RWPE2 (cell line): ENCODE data around the gene KLHDC9.
A peak's percentile ranks its signal among the peaks of the same experiment; 100 is the strongest.

Experiments used
- ATAC-seq: fragments of 200-7000 bp; cut with Tn5 transposase; 3 replicates; pipeline ENCODE4 v1.9.1; 2021; ENCODE audit warnings: low read depth
- DNase-seq: peaks from one replicate; pipeline ENCODE4 v3.0.0-alpha.2; 2020; ENCODE audit warnings: low spot score
- H3K27ac ChIP-seq: fragments of 450-650 bp; 2 replicates; pipeline ENCODE4 v1.5.1; 2017; ENCODE audit warnings: mild to moderate bottlenecking; ENCODE audit not compliant: poor library complexity, severe bottlenecking
- H3K27me3 ChIP-seq: fragments of 250-450 bp; sonication (Bioruptor Pico); 2 replicates; pipeline ENCODE4 v1.5.1; 2021; ENCODE audit warnings: mild to moderate bottlenecking, moderate library complexity; ENCODE audit not compliant: insufficient read depth, poor library complexity, severe bottlenecking
- H3K36me3 ChIP-seq: fragments of 250-450 bp; sonication (Bioruptor Pico); 2 replicates; pipeline ENCODE4 v1.5.1; 2020; ENCODE audit warnings: low read depth, mild to moderate bottlenecking, moderate library complexity
- H3K4me1 ChIP-seq: fragments of 250-450 bp; sonication (Bioruptor Pico); 2 replicates; pipeline ENCODE4 v1.5.1; 2021; ENCODE audit warnings: mild to moderate bottlenecking, moderate library complexity; ENCODE audit not compliant: insufficient read depth, poor library complexity, severe bottlenecking
- H3K4me3 ChIP-seq: fragments of 250-450 bp; sonication (Bioruptor Pico); 2 replicates; pipeline ENCODE4 v1.5.1; 2021; ENCODE audit warnings: mild to moderate bottlenecking, moderate library complexity; ENCODE audit not compliant: severe bottlenecking
- H3K9me3 ChIP-seq: fragments of 250-450 bp; sonication (Bioruptor Pico); 2 replicates; pipeline ENCODE4 v1.5.1; 2021; ENCODE audit warnings: mild to moderate bottlenecking, moderate library complexity; ENCODE audit not compliant: severe bottlenecking
- CTCF ChIP-seq: fragments of 450-650 bp; IDR thresholded peaks from one replicate; pipeline ENCODE4 v1.5.1; 2017; ENCODE audit warnings: mild to moderate bottlenecking, moderate library complexity; ENCODE audit not compliant: poor library complexity, severe bottlenecking

The KLHDC9 gene

DNA sequence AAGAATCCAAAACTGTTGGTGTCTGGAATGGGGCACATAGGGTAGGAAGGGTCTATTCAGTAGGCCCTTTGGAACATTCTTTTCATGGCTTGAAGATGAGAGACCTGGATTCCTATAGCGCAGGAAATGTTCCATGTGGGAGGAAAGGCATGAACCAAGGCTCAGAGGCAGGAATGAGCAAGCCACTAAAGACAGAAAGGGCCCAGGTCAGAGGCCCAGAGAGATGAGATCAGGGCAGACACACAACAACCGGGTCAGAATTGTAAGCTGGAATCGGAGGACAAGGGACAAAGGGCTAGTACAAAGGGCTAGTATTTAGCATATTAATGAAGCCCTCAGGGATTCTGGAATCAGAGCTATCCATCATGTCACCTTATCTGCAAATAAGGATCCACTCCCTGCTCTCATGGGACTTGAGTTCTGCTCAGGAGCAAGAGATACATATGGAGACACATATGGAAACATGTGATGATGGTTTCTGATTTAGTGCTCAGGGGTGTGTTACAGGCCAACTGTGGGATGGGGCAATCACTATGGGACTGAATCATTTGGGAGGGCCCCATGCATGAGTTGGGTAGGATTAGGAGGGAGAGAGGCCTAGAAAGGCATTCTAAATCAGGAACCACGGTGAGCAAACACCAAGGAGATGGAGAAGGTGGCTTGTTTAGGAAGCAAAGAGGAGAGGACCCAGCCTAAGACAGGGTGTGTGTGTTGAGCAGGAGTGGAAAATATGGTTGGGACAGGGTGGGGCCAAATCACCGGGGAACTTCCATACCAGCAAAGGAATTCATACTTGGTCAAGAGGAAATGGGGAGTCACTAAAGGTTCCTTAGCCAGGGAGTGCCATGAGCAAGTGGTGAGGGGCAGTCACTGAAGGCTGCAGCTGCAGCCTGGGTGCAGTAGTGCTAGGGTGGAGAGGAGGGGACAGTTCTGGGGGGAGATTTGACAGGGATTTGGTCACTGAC is 17.4 kb upstream of the KLHDC9 start:
- ATAC-seq (no peak), DNase-seq (no peak)
- H3K4me1 ChIP-seq = peaks cover 38% of the 10 kb centered on the region
- H3K4me3 ChIP-seq = no peak overlapping the region
- no peaks in the 10 kb centered on the region for H3K9me3 ChIP-seq
- no peaks in the 10 kb centered on the region for H3K36me3 ChIP-seq
- H3K27me3 ChIP-seq = no peaks in the 10 kb centered on the region
- TF ChIP-seq CTCF = no peak
- H3K27ac ChIP-seq = peak overlapping the region; percentile 20

GRCh38 chr1:161081519-161081918 is 16.6 kb upstream of the KLHDC9 start:
- no peak for DNase-seq
- TF ChIP-seq CTCF = no peak
- H3K27ac ChIP-seq = peak overlapping the region; percentile 20

GRCh38 chr1:161082483-161082882 is 15.7 kb upstream of the KLHDC9 start:
- TF ChIP-seq CTCF = no peak
- H3K27ac ChIP-seq = peak overlapping the region; percentile 69
- H3K4me1 ChIP-seq = peaks cover 37% of the 10 kb centered on the region
- DNase-seq (no peak), ATAC-seq (no peak)
- no peak overlapping the region for H3K4me3 ChIP-seq
- H3K36me3 ChIP-seq = no peaks in the 10 kb centered on the region
- no peaks in the 10 kb centered on the region for H3K9me3 ChIP-seq
- H3K27me3 ChIP-seq = no peaks in the 10 kb centered on the region

More at GRCh38 chr1:161081519-161081918, 16.6 kb upstream of the KLHDC9 start:
- Histone ChIP-seq H3K4me1 (peaks cover 38% of the 10 kb centered on the region), H3K36me3 (no peaks in the 10 kb centered on the region), H3K27me3 (no peaks in the 10 kb centered on the region), H3K4me3 (no peak overlapping the region), H3K9me3 (no peaks in the 10 kb centered on the region)
- no peak for ATAC-seq

DNA sequence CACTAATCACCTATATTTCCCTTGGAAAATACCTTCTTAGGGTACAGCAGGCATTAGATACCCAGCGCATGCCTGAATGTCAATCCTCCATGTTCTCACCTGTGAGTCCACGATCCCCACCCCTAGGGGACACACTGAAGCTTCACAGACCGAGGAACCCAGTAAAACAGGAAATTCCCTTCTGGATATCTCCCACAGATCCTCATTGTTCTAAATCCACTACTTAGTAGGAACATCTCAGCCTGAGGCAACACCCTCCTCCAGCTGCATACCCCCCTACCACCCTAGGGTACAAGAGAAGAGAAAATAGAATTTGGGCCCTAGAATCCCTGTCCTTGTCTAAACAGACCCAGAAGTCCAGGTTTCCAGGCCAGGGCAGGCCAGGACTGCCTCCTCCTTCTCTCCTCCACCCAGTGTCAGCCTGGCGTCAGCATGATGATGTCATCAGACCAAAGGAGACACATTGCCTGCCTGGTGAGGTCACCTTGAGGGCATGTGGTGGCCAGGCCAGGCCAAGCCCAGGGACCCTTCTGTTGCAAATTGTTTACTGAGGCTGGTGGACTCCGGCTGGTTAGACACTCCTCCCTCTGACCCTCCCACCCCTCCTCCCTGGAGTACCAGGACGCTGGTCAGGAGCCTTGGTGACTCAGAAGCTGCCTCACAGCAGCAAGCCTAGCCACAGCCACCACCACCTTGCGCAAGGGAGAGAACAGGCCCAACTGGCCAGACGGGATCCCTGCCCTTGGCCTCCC is 15.0 kb upstream of the KLHDC9 start:
- no peaks in the 10 kb centered on the region for H3K9me3 ChIP-seq
- no peaks in the 10 kb centered on the region for H3K27me3 ChIP-seq
- peaks cover 38% of the 10 kb centered on the region for H3K4me1 ChIP-seq
- no peaks in the 10 kb centered on the region for H3K36me3 ChIP-seq
- H3K4me3 ChIP-seq = no peak overlapping the region
- DNase-seq = peak; percentile 98
- H3K27ac ChIP-seq = peak overlapping the region; percentile 69
- ATAC-seq = peak; percentile 92
- no peak for TF ChIP-seq CTCF
